Esophagus squamous epithelium (tissue), 5 donors: ENCODE results near the gene TRPM1. TPM values are rescaled to one million over a fixed set of nuclear protein-coding genes. Genes with fewer than 3 reads are reported as not detected.

Experiments
- DNase-seq: peaks from one replicate; lab custom pipeline; 2025; lab: John Stamatoyannopoulos, UW
- H3K27ac ChIP-seq, 4 donors: fragments of 200-600 bp; sonication (generic); one replicate each; pipeline ENCODE4 v1.5.1; 2016 to 2019; ENCODE audit warnings: mild to moderate bottlenecking in 1 of 4
- H3K27me3 ChIP-seq, 4 donors: fragments of 200-600 bp; sonication (generic); 1 replicate in 3 of 4; 2 replicates in 1 of 4; pipeline versions ENCODE4 v1.5.1 to v1.6.0; 2017 to 2021; ENCODE audit warnings: antibody characterized with exemption in 1 of 4
- H3K36me3 ChIP-seq, 3 donors: fragments of 200-600 bp; sonication (generic); one replicate each; pipeline ENCODE4 v1.5.1; 2016 to 2019
- H3K4me1 ChIP-seq, 3 donors: fragments of 200-600 bp; sonication (generic); one replicate each; pipeline ENCODE4 v1.5.1; 2017 to 2019
- H3K4me3 ChIP-seq, 4 donors: fragments of 200-600 bp; sonication (generic); 1 replicate in 3 of 4; 2 replicates in 1 of 4; pipeline ENCODE4 v1.5.1; 2016 to 2019; ENCODE audit warnings: mild to moderate bottlenecking in 2 of 4, moderate library complexity in 1 of 4
- H3K9me3 ChIP-seq, 3 donors: fragments of 200-600 bp; sonication (generic); one replicate each; pipeline ENCODE4 v1.5.1; 2016 to 2019
- POLR2A ChIP-seq, 4 donors: fragments of 450-650 bp; IDR thresholded peaks; one replicate each; pipeline ENCODE4 v1.6.1; 2017; ENCODE audit warnings: antibody characterized with exemption in 4 of 4, mild to moderate bottlenecking in 4 of 4, moderate library complexity in 3 of 4
- WGBS, 2 donors: methylation state at CpG; one replicate each; pipeline ENCODE4 v1.1.5; 2018; 5-methylcytosine and 5-hydroxymethylcytosine counted together
- intact Hi-C: fragments of 100-400 bp; cut with DNase I; formaldehyde crosslinking; loops from one replicate; pipeline ENCODE4 v1.15.0; 2022
- total RNA-seq, 4 donors: library from RNA; depleted of rRNA; stranded (reverse); fragments of >200 nt; gene quantifications; one replicate each; pipeline ENCODE4 v1.1.0, GENCODE V29; 2016
- TF ChIP-seq, protein P1 (sequence below), 6 experiments: fragments of 450-650 bp in 4 of 6; fragments of 200-600 bp in 2 of 6; sonication (generic) in 2 of 6; IDR thresholded peaks; one replicate each; pipeline ENCODE4 v1.5.1; 2016 to 2019; ENCODE audit warnings: antibody characterized with exemption in 6 of 6, mild to moderate bottlenecking in 4 of 6, moderate library complexity in 4 of 6
- donor health status: DM: yes; HTN: yes; CAD: no.

TRPM1 gene
- total RNA-seq, 4 donors from 2014 or later, result not detected

DNA sequence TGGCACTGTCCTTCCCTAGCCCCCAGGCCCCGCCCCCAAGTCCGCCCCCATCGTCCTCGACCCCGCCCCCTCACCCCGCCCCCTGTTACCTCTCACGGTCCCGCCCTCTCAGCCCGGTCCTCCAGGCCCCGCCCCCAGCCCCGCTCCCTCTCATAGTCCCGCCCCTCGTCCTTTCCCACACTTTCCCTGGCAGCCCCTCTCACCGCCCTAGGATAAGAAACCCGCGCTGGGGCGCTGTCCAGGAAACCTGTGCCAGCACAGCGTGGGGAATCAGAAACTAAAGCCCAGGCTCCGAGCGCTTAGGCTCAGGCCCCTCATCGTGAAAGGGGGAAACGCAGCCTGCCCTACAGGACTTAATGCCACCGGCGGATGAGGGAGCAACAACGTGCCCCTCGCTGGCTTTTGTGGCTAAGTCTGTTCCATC, 20.9 kb downstream of the TRPM1 start:
- Histone ChIP-seq H3K4me1 (peaks cover 26 to 79% (median 28%) of the 10 kb centered on the region in 3 donors), H3K4me3 (peak overlapping the region in 2 of 4 donors; percentile 11 to 38), H3K36me3 (no peaks in the 10 kb centered on the region), H3K27me3 (peaks cover 0 to 5% (median 0%) of the 10 kb centered on the region in 4 donors), H3K9me3 (no peaks in the 10 kb centered on the region), H3K27ac (peak overlapping the region; percentile 49 to 85 (median 78))
- TF ChIP-seq, protein P1, sequence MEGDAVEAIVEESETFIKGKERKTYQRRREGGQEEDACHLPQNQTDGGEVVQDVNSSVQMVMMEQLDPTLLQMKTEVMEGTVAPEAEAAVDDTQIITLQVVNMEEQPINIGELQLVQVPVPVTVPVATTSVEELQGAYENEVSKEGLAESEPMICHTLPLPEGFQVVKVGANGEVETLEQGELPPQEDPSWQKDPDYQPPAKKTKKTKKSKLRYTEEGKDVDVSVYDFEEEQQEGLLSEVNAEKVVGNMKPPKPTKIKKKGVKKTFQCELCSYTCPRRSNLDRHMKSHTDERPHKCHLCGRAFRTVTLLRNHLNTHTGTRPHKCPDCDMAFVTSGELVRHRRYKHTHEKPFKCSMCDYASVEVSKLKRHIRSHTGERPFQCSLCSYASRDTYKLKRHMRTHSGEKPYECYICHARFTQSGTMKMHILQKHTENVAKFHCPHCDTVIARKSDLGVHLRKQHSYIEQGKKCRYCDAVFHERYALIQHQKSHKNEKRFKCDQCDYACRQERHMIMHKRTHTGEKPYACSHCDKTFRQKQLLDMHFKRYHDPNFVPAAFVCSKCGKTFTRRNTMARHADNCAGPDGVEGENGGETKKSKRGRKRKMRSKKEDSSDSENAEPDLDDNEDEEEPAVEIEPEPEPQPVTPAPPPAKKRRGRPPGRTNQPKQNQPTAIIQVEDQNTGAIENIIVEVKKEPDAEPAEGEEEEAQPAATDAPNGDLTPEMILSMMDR (IDR thresholded peaks at IDR 0.05), result no peak
- TF ChIP-seq POLR2A (IDR thresholded peaks at IDR 0.05), result no peak
- intact Hi-C loops, result no loop called here
- WGBS, 2 donors, result 56 to 65% methylated on average over 4 of the region's 26 CpGs
- DNase-seq, result no peak

DNA sequence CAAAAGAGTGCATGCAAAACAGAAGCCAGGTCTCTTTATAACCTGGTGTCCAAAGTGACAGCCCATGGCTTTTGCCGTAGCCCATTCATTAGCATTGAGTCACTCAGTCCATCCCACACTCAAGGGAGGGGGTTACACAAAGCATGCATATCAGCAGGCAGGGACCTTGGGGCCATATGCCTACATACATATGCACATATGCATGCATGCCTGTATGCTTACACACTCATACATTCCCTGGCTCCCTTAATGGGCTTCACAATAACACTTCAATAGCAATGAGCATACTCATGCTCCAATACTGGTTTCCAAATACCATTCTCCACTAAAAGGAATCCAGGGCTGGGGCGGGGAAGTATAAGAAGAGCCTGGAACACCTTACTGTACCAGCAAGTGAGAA, 22.0 kb downstream of the TRPM1 start:
- Histone ChIP-seq H3K4me1 (peaks cover 26 to 73% (median 28%) of the 10 kb centered on the region in 3 donors), H3K36me3 (no peaks in the 10 kb centered on the region), H3K27me3 (peaks cover 0 to 5% (median 0%) of the 10 kb centered on the region in 4 donors), H3K4me3 (no peak overlapping the region), H3K9me3 (no peaks in the 10 kb centered on the region), H3K27ac (peak overlapping the region in 1 of 4 donors; percentile 17)
- 75 to 76% methylated on average over 2 of the region's 2 CpGs for WGBS, 2 donors
- intact Hi-C loops, result no loop called here
- no peak for TF ChIP-seq POLR2A (IDR thresholded peaks at IDR 0.05)
- TF ChIP-seq, protein P1 (IDR thresholded peaks at IDR 0.05), result no peak
- DNase-seq, result no peak

DNA sequence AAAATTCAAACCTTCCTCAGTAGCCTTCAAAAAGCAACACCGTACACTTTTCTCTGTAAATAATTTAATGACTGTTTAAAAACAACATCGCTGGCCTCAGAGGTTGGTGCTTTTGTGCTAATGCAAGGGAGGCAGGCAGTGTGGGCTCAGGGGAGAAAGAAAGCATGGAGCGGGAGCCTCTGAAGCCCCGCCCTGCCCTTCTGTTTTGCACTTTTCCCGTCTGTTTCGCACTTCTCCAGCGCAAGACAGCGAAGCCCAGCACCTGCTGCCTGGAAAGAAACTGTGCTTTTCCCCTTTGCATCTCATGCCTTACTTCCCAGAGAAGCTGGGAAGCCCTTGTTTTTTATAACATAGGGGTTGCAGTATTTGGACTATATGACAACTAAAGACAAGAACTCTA, 23.1 kb downstream of the TRPM1 start:
- no peak for DNase-seq
- TF ChIP-seq, protein P1 (IDR thresholded peaks at IDR 0.05), result no peak
- no peak for TF ChIP-seq POLR2A (IDR thresholded peaks at IDR 0.05)
- peaks cover 22 to 63% (median 27%) of the 10 kb centered on the region in 3 donors for H3K4me1 ChIP-seq
- intact Hi-C loops, result no loop called here
- WGBS, 2 donors, result 71 to 82% methylated on average over 8 of the region's 8 CpGs
- H3K9me3 ChIP-seq, result no peaks in the 10 kb centered on the region
- H3K36me3 ChIP-seq, result no peaks in the 10 kb centered on the region
- H3K27ac ChIP-seq, result no peak overlapping the region
- peaks cover 0 to 5% (median 0%) of the 10 kb centered on the region in 4 donors for H3K27me3 ChIP-seq
- no peak overlapping the region for H3K4me3 ChIP-seq

DNA sequence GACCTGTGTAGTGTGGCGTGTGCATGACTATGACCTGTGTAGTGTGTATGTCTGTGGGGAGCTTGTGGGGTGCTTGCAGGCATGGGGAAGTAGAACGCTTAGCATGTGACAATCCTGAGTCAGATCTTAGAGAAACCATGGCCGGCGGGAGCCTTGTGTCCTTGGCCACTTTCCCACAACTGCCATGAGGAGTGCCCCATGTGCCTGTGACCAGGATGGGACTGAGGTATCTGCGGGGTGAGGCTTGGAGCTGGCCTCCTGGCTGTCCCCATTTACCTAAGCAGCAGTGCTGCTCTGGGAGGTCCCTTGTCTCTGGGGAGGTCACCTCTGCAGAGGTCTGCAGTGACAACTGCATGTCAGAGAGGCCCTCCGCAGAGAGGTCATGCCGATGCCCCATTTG, 23.6 kb downstream of the TRPM1 start:
- TF ChIP-seq POLR2A (IDR thresholded peaks at IDR 0.05), result no peak
- TF ChIP-seq, protein P1 (IDR thresholded peaks at IDR 0.05), result no peak
- DNase-seq, result no peak
- intact Hi-C loops, result no loop called here
- H3K27ac ChIP-seq, result no peak overlapping the region
- H3K27me3 ChIP-seq, result peaks cover 0 to 5% (median 0%) of the 10 kb centered on the region in 4 donors
- peaks cover 16 to 57% (median 22%) of the 10 kb centered on the region in 3 donors for H3K4me1 ChIP-seq
- H3K9me3 ChIP-seq, result no peaks in the 10 kb centered on the region
- H3K4me3 ChIP-seq, result no peak overlapping the region
- 88 to 100% methylated on average over 3 to 7 of the region's 7 CpGs for WGBS, 2 donors
- H3K36me3 ChIP-seq, result no peaks in the 10 kb centered on the region

DNA sequence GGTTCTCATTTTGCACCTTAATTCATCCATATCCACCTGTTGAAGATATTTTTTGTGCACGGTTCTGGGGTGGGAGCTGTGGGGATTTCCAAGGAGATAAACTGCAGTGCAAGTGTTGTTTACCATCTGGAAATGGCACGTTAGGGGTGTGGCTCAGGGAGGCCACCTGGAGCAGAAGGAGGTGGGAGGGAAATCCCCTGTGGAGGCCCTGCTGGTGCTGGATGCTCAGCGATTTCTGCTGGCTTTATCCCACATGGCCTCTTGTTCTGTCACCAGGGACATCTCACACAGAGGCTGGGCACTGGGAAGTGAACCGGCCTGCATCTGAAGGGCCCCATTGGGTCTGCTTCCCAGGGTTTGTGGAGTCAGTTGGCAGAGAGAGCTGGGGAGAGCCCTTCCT, 24.3 kb downstream of the TRPM1 start:
- intact Hi-C loops, result no loop called here
- Histone ChIP-seq H3K36me3 (no peaks in the 10 kb centered on the region), H3K9me3 (no peaks in the 10 kb centered on the region), H3K4me3 (no peak overlapping the region), H3K27ac (no peak overlapping the region), H3K27me3 (peaks cover 0 to 5% (median 0%) of the 10 kb centered on the region in 4 donors), H3K4me1 (peaks cover 9 to 50% (median 14%) of the 10 kb centered on the region in 3 donors)
- TF ChIP-seq, protein P1 (IDR thresholded peaks at IDR 0.05), result no peak
- no peak for TF ChIP-seq POLR2A (IDR thresholded peaks at IDR 0.05)
- DNase-seq, result no peak
- WGBS, 2 donors, result 32 to 37% methylated on average over 2 of the region's 4 CpGs
